Thoracic aorta (tissue), 2 donors: ENCODE data around the gene NRG2. TPM values are rescaled to one million over a fixed set of nuclear protein-coding genes. Genes with fewer than 3 reads are reported as not detected.

Source experiments
- ATAC-seq: fragments of 150-250 bp; one replicate; pipeline ENCODE4 v1.8.0; 2017; ENCODE audit warnings: low read depth; ENCODE audit not compliant: insufficient number of reproducible peaks, low FRiP score
- DNase-seq: peaks from one replicate; pipeline ENCODE4 v3.0.0-alpha.2; 2020; ENCODE audit warnings: low spot score
- H3K27ac ChIP-seq, 2 donors: fragments of 200-600 bp; sonication (generic); 1 replicate in 1 of 2; 2 replicates in 1 of 2; pipeline ENCODE4 v1.5.1; 2016; ENCODE audit warnings: mild to moderate bottlenecking in 2 of 2, moderate library complexity in 2 of 2
- H3K27me3 ChIP-seq: fragments of 200-600 bp; sonication (generic); replicated peaks from 2 replicates; pipeline ENCODE4 v1.6.0; 2016; ENCODE audit warnings: mild to moderate bottlenecking; ENCODE audit not compliant: insufficient read depth
- H3K36me3 ChIP-seq: fragments of 200-600 bp; sonication (generic); one replicate; pipeline ENCODE4 v1.5.1; 2016
- H3K4me1 ChIP-seq, 2 donors: fragments of 200-600 bp; sonication (generic); 1 replicate in 1 of 2; 2 replicates in 1 of 2; pipeline versions ENCODE4 v1.5.1 to v1.6.0; 2016; ENCODE audit warnings: low read depth in 2 of 2, mild to moderate bottlenecking in 1 of 2; ENCODE audit not compliant: control insufficient read depth in 1 of 2
- H3K4me3 ChIP-seq: fragments of 200-600 bp; sonication (generic); 2 replicates; pipeline ENCODE4 v1.5.1; 2016; ENCODE audit warnings: mild to moderate bottlenecking
- H3K9me3 ChIP-seq: fragments of 200-600 bp; sonication (generic); 2 replicates; pipeline ENCODE4 v1.5.1; 2016
- total RNA-seq, 2 donors: library from RNA; depleted of rRNA; stranded (reverse); fragments of >200 nt; gene quantifications; one replicate each; pipeline versions ENCODE4 v1.1.0 to v1.2.3, GENCODE V29; 2016
- TF ChIP-seq, protein P1 (sequence below): fragments of 200-600 bp; sonication (generic); IDR thresholded peaks from one replicate; pipeline ENCODE4 v1.5.1; 2019; ENCODE audit warnings: antibody characterized with exemption

Gene NRG2
- total RNA-seq, 2 donors from 2014 or later, result 2.3 to 6.9 TPM

DNA sequence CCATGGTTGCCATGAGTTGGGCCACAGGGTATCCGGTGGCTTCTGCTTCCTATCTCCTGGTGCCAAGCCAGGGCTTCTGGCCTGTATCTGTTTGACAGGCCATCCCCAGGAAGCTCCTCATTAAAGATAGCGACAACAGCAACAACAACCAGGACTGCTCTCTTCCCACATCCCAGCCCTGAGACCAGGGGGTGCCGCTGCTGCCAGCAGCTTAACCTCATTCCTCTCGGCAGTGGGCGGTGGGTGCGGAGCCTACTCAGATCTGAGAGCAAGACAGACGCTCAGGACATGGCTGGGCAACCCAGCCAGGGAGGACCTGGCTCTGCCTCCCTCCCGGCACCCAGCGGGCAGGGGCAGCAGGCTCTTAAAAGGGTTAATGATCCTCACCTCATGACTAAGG is 149.2 kb downstream of the NRG2 start:
- DNase-seq (no peak), ATAC-seq (no peak)
- H3K4me3 ChIP-seq, result no peak overlapping the region
- no peaks in the 10 kb centered on the region for H3K36me3 ChIP-seq
- H3K27me3 ChIP-seq, result no peaks in the 10 kb centered on the region
- TF ChIP-seq, protein P1, sequence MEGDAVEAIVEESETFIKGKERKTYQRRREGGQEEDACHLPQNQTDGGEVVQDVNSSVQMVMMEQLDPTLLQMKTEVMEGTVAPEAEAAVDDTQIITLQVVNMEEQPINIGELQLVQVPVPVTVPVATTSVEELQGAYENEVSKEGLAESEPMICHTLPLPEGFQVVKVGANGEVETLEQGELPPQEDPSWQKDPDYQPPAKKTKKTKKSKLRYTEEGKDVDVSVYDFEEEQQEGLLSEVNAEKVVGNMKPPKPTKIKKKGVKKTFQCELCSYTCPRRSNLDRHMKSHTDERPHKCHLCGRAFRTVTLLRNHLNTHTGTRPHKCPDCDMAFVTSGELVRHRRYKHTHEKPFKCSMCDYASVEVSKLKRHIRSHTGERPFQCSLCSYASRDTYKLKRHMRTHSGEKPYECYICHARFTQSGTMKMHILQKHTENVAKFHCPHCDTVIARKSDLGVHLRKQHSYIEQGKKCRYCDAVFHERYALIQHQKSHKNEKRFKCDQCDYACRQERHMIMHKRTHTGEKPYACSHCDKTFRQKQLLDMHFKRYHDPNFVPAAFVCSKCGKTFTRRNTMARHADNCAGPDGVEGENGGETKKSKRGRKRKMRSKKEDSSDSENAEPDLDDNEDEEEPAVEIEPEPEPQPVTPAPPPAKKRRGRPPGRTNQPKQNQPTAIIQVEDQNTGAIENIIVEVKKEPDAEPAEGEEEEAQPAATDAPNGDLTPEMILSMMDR, result no peak
- peaks cover 0 to 5% of the 10 kb centered on the region in 2 donors for H3K4me1 ChIP-seq
- no peaks in the 10 kb centered on the region for H3K9me3 ChIP-seq
- H3K27ac ChIP-seq, result no peak overlapping the region

- Histone ChIP-seq H3K4me3 (no peak overlapping the region), H3K4me1 (no peaks in the 10 kb centered on the region), H3K27me3 (no peaks in the 10 kb centered on the region), H3K9me3 (no peaks in the 10 kb centered on the region), H3K27ac (no peak overlapping the region), H3K36me3 (no peaks in the 10 kb centered on the region)
- ATAC-seq (no peak), DNase-seq (no peak)
- TF ChIP-seq, protein P1, result no peak
Observed at GRCh38 chr5:139889410-139889809, 153.7 kb downstream of the NRG2 start.

DNA sequence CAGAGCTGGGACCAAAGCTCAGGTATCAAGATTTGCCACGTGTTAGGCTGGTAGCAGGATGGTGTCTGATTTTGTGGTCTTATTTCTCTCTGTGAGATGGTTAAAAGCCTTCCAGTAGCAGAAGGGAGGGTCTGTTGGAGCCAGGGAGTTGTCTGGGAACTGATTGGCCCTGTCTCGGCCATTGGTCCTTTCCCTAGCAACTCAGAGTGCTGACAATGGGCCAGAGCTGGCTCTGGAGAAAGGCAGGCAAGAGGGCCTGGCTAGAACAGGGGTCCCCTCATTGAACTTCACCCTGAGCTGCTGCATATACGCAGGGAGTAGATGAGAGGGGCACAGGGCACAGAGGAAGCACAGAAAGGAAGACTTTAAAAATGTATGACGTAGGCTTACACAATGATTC is 154.7 kb downstream of the NRG2 start:
- no peaks in the 10 kb centered on the region for H3K4me1 ChIP-seq
- ATAC-seq (no peak), DNase-seq (no peak)
- no peak overlapping the region for H3K27ac ChIP-seq
- H3K4me3 ChIP-seq, result no peak overlapping the region
- no peaks in the 10 kb centered on the region for H3K27me3 ChIP-seq
- TF ChIP-seq, protein P1, result no peak
- H3K9me3 ChIP-seq, result no peaks in the 10 kb centered on the region
- no peaks in the 10 kb centered on the region for H3K36me3 ChIP-seq

GRCh38 chr5:139886213-139886612 is 156.9 kb downstream of the NRG2 start:
- H3K36me3 ChIP-seq, result no peaks in the 10 kb centered on the region
- ATAC-seq, result no peak
- no peak for DNase-seq
- TF ChIP-seq, protein P1, result no peak
- H3K27me3 ChIP-seq, result no peaks in the 10 kb centered on the region
- H3K9me3 ChIP-seq, result no peaks in the 10 kb centered on the region
- H3K4me1 ChIP-seq, result no peaks in the 10 kb centered on the region
- H3K27ac ChIP-seq, result no peak overlapping the region
- H3K4me3 ChIP-seq, result no peak overlapping the region

- Histone ChIP-seq H3K9me3 (no peaks in the 10 kb centered on the region), H3K27ac (no peak overlapping the region), H3K4me1 (peaks cover 0 to 4% of the 10 kb centered on the region in 2 donors), H3K27me3 (no peaks in the 10 kb centered on the region), H3K4me3 (no peak overlapping the region), H3K36me3 (no peaks in the 10 kb centered on the region)
- DNase-seq, result no peak
- no peak for ATAC-seq
- TF ChIP-seq, protein P1, result no peak
Observed at GRCh38 chr5:139885857-139886208, 157.3 kb downstream of the NRG2 start.
